ENCODE data around the gene TTC12.

- TF ChIP-seq CTCF (conservative IDR thresholded peaks at IDR 0.05) (no peak), EZH2 (IDR thresholded peaks at IDR 0.05; ENCODE audit: low read depth) (no peak)
These were observed 51.5 kb downstream of the TTC12 start for GRCh38 chr11:113365895-113366294.
